ENCODE data around the gene FGF12. TPM values are rescaled to one million over a fixed set of nuclear protein-coding genes. Genes with fewer than 3 reads are reported as not detected.

Gene FGF12
- total RNA-seq, 1 experiment from 2014 or later: 0.09 TPM

DNA sequence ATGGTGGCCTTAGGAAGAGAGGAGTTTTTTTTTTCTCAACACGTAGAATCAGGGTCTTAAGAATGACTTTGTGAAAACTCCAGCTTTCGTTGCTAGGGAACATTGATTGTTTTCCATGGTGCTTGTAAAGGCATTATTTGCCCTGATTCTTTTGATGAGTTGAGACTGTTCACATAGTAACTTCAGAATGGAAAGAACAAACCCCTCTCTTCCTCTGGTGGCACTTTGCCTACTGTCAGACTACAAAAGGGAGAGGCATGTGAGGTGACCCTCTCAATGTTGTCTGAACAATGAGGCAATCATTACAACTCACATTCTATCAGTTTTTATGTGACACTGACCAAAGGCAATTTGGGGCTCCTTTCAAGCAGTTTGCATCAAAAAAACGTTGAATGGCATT, 477.8 kb downstream of the FGF12 start:
- CTCF ChIA-PET: no interaction called here
- BruUV-seq (replicated peaks): no TSS peak
- intact Hi-C loops (cut with micrococcal nuclease): no loop called here
- POLR2A ChIA-PET: interaction anchor here (1.2 kb wide), 1 partner anchor 41 kb away, joined by 5 read pairs; no protein-coding TSS in a partner anchor
- no peaks in the 10 kb centered on the region for H3K9me3 Mint-ChIP-seq (ENCODE audit: unreplicated experiment)
- no peak overlapping the region for H3K4me3 Mint-ChIP-seq (ENCODE audit: unreplicated experiment)
- no peak for DNase-seq (ENCODE audit: unreplicated experiment)
- H3K27me3 Mint-ChIP-seq (ENCODE audit: insufficient read depth, unreplicated experiment): peaks cover 93% of the 10 kb centered on the region
- no peaks in the 10 kb centered on the region for H3K36me3 Mint-ChIP-seq (ENCODE audit: insufficient read depth, unreplicated experiment)
- TF ChIP-seq, protein P1, sequence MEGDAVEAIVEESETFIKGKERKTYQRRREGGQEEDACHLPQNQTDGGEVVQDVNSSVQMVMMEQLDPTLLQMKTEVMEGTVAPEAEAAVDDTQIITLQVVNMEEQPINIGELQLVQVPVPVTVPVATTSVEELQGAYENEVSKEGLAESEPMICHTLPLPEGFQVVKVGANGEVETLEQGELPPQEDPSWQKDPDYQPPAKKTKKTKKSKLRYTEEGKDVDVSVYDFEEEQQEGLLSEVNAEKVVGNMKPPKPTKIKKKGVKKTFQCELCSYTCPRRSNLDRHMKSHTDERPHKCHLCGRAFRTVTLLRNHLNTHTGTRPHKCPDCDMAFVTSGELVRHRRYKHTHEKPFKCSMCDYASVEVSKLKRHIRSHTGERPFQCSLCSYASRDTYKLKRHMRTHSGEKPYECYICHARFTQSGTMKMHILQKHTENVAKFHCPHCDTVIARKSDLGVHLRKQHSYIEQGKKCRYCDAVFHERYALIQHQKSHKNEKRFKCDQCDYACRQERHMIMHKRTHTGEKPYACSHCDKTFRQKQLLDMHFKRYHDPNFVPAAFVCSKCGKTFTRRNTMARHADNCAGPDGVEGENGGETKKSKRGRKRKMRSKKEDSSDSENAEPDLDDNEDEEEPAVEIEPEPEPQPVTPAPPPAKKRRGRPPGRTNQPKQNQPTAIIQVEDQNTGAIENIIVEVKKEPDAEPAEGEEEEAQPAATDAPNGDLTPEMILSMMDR (IDR thresholded peaks at IDR 0.05; ENCODE audit: unreplicated experiment): no peak
- no peak overlapping the region for H3K27ac Mint-ChIP-seq (ENCODE audit: low read depth, unreplicated experiment)
- peaks cover 5% of the 10 kb centered on the region for H3K4me1 Mint-ChIP-seq (ENCODE audit: insufficient read depth, unreplicated experiment)

DNA sequence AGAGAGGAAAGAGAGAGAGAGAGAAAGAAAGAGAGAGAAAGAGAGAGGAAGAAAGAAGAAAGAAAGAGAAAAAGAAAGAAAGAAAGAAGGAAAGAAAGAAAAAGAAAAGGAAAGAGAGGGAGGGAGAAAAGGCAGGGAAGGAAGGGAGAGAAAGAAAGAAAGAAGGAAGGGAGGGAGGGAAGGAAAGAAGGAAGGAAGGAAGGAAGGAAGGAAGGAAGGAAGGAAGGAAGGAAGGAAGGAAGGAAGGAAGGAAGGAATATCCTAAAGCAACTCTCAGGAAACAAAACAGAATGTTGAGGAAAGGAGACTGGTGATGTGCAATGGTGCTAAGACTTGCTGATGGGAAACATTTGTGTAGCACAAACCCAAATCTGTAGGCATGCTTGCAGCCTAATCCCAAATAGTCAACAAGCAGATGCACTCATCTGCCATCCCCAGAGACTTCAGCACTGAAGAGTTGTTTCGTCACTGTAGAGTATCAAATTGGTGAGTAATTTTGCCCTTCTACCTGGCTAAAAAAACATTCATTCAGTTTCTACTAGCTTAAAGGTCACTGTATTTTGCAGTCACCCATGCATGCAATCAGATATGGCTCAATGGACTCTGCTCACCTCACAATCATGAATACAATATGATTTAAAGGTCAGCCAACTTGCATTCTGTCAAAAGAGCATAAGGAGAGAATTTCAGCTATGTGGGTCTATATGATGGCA, 480.3 kb downstream of the FGF12 start:
- CTCF ChIA-PET: no interaction called here
- TF ChIP-seq, protein P1 (IDR thresholded peaks at IDR 0.05; ENCODE audit: unreplicated experiment): no peak
- Mint-ChIP-seq H3K27me3 (ENCODE audit: insufficient read depth, unreplicated experiment) (peaks cover 93% of the 10 kb centered on the region), H3K27ac (ENCODE audit: low read depth, unreplicated experiment) (no peak overlapping the region), H3K4me1 (ENCODE audit: insufficient read depth, unreplicated experiment) (peaks cover 5% of the 10 kb centered on the region), H3K9me3 (ENCODE audit: unreplicated experiment) (no peaks in the 10 kb centered on the region), H3K4me3 (ENCODE audit: unreplicated experiment) (no peak overlapping the region), H3K36me3 (ENCODE audit: insufficient read depth, unreplicated experiment) (no peaks in the 10 kb centered on the region)
- POLR2A ChIA-PET: no interaction called here
- BruUV-seq (replicated peaks): no TSS peak
- peak; percentile 10 for DNase-seq (ENCODE audit: unreplicated experiment)
- intact Hi-C loops (cut with micrococcal nuclease): no loop called here

GRCh38 chr3:192244591-192244990, 482.8 kb downstream of the FGF12 start:
- Mint-ChIP-seq H3K27ac (ENCODE audit: low read depth, unreplicated experiment) (no peak overlapping the region), H3K36me3 (ENCODE audit: insufficient read depth, unreplicated experiment) (no peaks in the 10 kb centered on the region), H3K9me3 (ENCODE audit: unreplicated experiment) (no peaks in the 10 kb centered on the region), H3K4me1 (ENCODE audit: insufficient read depth, unreplicated experiment) (peaks cover 5% of the 10 kb centered on the region), H3K27me3 (ENCODE audit: insufficient read depth, unreplicated experiment) (peaks cover 98% of the 10 kb centered on the region), H3K4me3 (ENCODE audit: unreplicated experiment) (no peak overlapping the region)
- BruUV-seq (replicated peaks): no TSS peak
- TF ChIP-seq, protein P1 (IDR thresholded peaks at IDR 0.05; ENCODE audit: unreplicated experiment): no peak
- ChIA-PET CTCF (interaction anchor here (0.9 kb wide), 1 partner anchor 22 kb away, joined by 5 read pairs; no protein-coding TSS in a partner anchor), POLR2A (no interaction called here)
- DNase-seq (ENCODE audit: unreplicated experiment): peak; percentile 8
- intact Hi-C loops (cut with micrococcal nuclease): no loop called here

DNA sequence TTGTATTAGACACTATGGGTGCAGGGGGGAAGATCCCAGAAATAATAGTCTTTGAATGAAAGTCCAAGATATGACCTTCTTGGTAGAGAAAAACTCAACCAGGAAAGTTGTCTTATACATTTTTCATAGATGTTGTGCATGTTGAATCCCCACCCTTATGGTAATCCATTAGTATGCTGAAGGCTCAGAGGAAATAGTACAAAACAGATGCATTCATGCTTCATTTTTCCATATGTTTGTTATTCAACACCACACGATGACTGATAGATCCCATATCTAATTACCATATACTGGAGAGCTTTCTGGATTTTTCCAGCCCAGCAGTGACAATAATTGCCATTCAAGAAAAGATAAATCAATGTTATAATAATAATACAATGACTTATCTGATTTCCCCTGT, 487.4 kb downstream of the FGF12 start:
- Mint-ChIP-seq H3K4me1 (ENCODE audit: insufficient read depth, unreplicated experiment) (no peaks in the 10 kb centered on the region), H3K36me3 (ENCODE audit: insufficient read depth, unreplicated experiment) (no peaks in the 10 kb centered on the region), H3K4me3 (ENCODE audit: unreplicated experiment) (no peak overlapping the region), H3K27ac (ENCODE audit: low read depth, unreplicated experiment) (no peak overlapping the region), H3K9me3 (ENCODE audit: unreplicated experiment) (no peaks in the 10 kb centered on the region), H3K27me3 (ENCODE audit: insufficient read depth, unreplicated experiment) (peaks cover 100% of the 10 kb centered on the region)
- intact Hi-C loops (cut with micrococcal nuclease): no loop called here
- ChIA-PET POLR2A (no interaction called here), CTCF (interaction anchor here (0.6 kb wide), 1 partner anchor 1094 kb away, joined by 3 read pairs; no protein-coding TSS in a partner anchor)
- BruUV-seq (replicated peaks): no TSS peak
- no peak for DNase-seq (ENCODE audit: unreplicated experiment)
- TF ChIP-seq, protein P1 (IDR thresholded peaks at IDR 0.05; ENCODE audit: unreplicated experiment): no peak

Measured in MCF 10A (cell line).